GM18520 (cell line): ENCODE data around the gene SARS1.
"Not testable (repeated sequence)": the region's sequence is repeated elsewhere in the genome, so short reads cannot be mapped to it uniquely, and the experiment has no call there.

Experiments used
- ATAC-seq: cut with Tn5 transposase; IDR thresholded peaks from one replicate; pipeline ENCODE4 v1.9.1; 2021; ENCODE audit not compliant: unreplicated experiment

Gene SARS1

DNA sequence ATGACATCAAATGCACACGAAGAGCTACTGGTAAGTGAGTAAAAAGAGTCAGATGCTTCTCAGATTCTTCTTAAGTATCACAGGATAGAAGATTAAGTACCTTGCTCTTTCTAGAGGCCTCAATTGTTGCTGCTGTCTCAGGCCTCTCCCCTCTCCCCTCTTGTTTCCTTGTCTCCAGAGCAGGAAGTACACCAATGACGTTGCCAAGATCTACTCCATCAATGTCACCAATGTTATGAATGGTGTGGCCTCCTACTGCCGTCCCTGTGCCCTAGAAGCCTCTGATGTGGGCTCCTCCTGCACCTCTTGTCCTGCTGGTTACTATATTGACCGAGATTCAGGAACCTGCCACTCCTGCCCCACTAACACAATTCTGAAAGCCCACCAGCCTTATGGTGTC is 21.3 kb upstream of the SARS1 start:
- ATAC-seq, result no peak

DNA sequence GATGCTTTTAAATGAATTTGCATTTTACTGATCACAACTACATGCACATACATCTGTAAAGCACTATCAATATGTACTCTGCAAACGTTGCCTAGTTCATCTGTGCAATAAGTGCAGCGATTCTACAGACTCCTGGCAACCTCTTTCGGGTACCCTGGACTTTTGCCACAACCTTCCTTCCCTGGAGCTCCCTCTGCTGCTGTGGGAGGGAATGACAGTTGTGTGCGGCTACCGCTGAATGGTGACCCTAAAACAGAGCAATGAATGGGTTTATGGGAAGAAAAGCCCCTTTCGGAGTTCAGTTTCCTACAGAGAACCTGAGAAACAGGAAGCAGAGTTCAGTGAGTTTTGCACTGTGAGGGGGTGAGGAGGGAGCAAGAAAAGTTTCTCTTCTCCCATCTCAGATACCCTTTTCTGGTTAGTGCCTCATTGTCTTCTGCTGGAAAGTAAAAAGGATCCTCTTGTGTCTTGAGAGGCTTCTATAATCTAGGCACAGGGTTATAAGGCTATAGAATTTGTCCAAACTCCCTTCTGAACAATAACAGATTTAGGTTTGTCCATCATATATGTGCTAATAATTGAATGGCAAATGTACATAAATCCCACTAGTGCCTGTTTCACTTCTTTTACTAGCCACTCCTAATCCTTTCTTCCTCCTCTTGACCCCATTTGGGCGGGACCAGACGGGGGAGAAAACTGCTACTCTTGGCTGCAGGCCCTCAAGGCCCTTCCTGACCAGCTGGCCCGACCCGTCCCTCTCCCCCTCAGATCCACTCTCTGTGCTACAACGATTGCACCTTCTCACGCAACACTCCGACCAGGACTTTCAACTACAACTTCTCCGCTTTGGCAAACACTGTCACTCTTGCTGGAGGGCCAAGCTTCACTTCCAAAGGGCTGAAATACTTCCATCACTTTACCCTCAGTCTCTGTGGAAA is 19.8 kb upstream of the SARS1 start:
- no peak for ATAC-seq

DNA sequence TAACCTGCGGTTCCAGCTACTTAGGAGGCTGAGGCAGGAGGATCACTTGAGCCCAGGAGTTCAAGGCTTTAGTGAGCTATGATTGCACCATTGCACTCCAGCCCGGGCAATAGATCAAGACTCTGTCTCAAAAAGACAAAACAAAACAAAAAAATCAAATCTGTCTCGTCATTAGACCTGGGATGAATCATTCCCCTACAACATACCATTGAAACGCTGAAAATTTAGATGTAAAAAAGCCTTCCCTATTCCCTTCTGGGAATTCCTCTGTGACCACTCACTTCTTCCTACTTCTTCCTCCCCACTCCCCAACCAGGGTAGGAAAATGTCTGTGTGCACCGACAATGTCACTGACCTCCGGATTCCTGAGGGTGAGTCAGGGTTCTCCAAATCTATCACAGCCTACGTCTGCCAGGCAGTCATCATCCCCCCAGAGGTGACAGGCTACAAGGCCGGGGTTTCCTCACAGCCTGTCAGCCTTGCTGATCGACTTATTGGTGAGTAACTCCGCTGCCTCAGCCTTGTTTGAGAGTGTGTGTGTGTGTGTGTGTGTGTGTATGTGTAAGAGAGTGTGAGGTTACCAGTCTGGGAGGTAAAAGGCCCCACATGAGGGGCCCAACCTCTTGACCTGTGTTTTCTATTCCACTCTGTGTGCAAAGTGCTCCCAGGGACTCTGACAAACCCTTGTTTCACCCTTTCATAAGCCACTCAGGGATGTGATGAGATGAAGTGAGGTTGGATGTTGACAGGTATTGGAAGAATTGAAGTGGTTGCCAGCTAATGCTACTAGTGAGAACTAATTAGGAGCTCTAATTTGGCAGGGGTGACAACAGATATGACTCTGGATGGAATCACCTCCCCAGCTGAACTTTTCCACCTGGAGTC is 16.3 kb upstream of the SARS1 start:
- no peak for ATAC-seq

DNA sequence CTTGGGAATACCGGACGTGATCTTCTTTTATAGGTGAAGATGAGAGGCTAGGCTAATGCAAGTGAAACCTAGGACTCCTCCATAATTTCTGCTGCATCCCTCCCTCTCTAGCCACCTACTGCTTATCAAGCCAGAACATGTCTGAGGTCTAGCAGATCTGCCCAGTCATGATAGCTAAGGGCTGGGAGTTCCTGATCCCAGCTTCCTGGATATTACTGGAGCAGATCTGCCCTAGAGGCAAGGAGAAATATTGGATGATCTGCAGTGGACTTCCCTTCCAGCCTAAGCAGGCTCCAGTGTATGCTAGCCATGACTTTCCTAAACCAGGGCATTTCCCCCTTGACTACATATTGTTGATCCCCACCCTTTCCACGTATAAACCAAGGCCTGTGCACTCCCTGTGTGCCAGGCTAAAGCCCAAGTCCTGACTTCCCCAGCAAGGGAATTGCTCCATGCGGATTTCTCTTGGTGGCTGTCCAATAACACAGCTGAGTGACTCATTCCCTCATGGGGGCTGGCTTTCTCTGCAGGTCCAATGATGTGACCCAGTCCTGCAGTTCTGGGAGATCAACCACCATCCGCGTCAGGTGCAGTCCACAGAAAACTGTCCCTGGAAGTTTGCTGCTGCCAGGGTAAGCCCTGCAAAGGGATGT is 15.5 kb upstream of the SARS1 start:
- no peak for ATAC-seq

DNA sequence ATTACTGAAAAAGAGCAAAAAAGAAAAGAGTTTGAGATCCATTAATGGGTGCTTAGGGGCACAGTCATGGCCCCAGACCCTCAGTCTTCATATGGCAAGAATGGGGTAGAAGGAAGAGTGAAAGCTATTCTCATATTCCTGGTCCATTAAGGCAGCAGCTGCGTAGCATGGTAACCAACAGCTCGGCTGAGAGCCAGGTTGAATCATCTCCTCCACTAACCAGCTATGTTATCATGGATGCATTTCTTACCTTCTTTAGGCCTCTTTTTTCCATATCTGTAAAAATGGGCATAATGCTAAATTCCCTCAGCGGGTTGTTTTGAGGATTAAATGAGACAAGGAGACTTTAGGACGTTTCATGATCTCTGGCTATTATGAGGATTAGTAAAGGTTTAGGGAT is 15.0 kb upstream of the SARS1 start:
- ATAC-seq, result no peak

DNA sequence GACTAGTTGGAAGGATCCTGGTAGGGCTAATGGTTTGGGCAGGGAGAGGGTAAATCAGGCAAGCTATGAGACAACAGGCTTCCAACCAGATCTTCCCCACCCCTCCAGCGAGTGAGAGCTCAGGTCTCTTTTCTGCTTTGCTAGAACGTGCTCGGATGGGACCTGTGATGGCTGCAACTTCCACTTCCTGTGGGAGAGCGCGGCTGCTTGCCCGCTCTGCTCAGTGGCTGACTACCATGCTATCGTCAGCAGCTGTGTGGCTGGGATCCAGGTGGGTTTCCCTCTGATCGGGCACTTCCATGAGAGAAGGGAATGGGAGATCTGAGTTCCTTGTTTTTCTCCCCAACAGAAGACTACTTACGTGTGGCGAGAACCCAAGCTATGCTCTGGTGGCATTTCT is 14.0 kb upstream of the SARS1 start:
- ATAC-seq, result no peak

DNA sequence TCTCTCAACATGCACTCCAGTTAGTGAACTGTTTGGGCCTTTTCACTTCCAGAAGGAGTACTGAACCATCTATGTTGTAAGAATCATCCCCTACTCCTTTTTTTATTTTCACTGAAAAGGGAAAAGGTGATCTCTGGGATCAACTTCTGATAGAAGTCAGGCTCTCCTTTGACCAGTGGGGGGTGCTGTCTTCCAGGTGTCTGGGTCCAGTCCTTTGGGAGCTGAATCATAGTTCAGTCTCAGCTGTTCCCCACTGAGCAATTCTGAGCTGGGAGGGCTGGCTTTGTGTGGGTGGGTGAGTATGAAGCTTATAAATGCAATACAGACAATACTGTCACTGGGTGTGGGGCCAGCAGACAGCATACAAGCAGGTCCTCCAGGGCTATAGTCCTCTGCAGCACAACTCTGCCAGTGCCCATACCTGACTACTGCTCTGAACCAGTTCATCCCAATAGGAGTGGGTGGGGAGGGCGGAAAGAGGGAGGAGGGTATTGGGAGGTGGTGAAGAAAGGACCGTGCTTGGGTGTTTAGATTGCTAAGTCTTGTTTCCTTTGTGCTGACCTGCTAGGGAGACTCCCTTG is 12.5 kb upstream of the SARS1 start:
- no peak for ATAC-seq

DNA sequence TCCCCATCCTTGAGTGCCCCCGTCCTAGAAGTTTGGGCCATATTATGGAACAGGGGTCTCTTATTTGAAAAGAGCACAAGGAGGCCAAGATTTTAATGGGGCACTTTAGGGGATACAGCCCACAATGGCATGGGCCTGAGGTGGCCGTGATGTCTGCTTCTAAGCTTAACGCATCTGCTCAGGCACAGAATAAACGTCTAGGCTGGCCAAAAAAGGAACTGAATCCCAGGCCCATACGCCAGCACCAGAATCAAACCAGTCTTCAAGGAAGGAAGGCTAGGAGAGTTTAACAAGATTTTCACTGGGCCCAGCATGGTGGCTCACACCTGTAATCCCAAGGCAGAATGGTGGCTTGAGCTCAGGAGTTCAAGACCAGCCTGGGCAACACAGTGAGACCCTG is 9.2 kb upstream of the SARS1 start:
- ATAC-seq, result no peak

DNA sequence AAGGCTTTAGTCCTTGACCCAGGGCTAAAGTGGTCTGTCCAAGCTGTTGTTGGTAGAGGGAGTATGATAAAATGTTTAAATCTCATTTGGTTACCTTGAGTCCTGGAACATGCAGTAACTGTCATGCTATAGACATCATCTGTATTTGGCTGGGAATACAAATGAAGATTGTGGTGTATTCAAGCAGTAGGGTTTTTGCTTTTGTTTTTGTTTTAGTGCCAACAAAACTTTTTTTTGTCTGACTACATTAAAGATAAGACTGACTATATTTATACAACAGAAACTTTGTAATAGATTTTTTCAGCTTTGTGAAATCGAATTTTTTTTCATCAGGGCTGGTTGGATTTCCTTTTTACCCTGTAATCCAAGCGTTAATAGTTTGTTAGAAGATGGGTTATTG is 7.4 kb upstream of the SARS1 start:
- no peak for ATAC-seq

DNA sequence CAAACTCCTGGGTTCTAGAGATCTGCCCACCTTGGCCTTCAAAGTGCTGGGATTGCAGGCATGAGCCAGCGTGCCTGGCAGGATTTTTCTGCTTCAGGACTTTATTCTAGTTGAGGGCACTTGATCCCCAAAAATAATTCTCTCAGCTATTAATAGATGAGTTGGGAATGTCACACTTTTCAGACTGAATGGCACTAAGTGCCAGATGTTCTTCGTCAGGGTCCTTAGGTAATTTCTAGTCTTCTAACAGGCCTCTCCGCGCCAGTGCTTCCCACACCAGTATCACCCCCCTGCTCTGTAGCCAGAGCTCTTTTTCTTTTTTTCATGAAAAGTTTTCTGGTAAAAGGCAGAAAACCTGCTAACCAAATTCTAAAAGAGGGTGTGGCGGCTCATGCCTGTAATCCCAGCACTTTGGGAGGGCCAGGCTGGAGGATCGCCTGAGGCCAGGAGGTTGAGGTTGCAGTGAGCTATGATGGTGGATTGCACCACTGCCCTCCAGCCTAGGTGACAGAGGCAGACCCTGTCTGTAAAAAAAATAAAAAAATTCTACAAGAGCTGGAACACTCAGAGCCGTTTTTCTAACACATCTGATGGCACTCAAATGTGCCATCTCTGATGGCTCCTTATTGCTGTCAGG is 6.1 kb upstream of the SARS1 start:
- no peak for ATAC-seq

DNA sequence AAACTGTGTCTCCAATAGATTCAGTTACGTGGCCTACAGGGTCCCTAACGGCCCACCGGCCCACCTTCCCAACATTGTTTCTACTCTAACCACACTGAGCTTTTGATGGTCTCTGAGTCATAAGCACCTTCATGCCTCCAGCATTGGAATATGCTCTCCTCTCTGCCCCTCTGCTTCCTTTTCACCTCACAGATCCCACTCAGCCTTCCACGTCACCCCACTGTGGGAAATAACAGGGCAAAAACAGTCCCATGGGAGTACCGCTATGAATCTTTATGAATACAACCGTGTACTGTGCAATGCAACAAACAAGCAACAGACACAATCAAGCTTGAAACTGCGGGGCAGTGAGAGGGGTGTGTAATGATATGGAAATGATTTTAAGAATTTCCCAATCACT is 5.3 kb upstream of the SARS1 start:
- no peak for ATAC-seq

DNA sequence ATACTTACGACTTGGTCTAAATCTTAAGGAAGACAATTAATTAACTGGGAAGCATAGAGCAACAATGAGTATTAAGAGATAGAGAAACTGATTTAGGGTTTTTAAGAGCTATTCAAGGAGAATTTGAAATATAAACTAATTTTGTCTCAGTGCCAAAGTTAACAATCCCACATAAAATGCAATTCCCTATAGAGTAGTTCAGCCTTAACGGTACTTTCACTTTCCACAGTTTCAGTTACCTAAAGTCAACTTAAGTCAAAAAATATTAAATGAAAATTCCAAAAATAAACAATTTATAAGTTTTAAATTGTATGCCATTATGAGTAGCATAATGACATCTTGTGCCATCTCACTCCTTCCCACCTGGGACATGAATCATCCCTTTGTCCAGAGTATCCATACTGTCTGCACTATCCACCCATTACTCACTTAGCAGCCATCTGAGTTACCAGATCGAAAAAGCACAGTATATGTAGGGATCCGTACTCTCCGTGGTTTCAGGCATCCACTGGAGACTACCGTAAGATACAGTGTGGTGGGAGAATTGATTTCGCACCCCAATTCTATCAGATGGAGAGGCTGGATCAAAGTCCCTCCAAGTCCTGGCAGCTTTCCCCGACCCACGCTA is 4.8 kb upstream of the SARS1 start:
- no peak for ATAC-seq

DNA sequence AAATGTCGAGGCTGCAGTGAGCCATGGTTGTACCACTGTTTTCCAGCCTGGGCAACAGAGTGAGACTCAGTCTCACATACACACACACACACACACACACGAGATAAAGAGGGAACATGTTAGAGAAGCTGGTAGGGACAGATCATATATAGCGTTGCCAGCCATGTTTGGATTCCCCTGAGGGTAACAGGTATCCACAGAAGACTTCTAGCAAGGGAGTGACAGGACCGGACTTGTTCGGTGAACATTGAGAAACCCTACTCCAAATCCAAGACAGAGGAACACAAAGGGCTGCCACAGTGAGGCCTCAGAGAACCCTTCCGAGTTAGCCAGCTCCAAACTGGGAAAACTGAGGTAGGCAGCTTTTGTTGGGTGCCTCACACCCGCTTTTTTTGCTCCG is 3.7 kb upstream of the SARS1 start:
- ATAC-seq, result no peak

DNA sequence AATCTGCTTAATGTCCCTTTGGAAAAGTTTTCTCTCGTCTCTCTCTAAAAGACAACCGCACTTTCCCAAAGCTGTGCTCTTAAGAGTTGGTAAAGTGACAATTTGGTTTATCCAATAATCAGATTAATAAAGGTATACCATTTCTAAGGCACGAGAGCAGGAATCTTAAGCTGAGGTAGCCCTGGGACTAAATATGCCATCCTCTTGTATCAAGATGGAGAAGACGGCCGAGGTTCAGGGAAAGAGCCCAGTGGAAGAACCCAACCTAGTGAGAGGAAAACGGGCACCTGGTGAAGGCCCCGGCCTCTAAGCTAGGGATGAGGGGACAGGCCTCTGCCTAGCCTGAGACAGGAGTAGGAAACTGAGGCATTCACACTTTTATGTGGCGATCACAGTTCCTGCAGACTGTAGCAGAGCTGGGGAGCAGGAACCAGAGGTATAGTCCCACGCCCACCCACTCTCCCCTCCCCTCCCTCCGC is 334 bp upstream of the SARS1 start:
- no peak for ATAC-seq

DNA sequence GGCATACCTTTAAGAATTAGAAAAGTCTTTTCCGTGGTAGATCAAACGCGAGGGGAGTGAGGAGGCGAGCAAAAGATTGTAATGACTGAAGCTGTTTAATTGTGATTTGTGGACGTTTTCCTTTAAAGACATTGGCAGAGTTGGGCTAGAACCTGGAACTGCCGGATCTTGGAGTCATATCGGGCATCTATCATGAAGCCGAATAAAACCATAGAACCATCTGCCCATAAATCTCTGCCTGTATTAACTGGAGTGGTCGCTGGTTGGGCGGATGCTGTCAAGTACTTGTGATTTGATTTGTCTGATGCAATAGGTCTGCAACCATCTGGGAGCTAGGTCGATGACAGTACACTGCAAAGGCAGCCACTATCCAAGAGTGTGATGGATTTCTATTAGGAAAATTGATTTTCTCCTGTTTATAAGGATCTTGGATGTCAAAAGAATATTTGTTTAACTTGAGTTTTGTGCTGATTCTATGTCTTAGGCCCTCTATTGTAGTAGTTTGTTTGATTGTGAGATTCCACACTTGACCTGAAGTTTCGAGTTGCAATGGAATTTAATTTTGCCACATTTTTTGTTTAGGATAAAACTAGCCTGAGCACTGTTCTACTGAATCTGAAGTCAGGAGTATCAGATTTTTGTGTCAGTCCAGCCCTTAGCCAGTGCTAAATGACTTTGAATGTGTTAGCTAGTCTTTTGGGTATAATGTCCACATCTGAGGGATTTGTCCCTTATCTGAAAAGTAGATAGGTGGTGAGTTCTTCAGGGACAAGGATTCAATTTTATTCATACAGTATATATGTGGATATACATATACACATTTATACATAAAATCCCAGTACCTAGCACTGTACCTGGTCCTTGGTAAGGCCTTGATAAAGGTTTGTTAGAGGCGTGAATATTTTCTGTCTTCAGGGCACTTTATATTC is 1.2 kb downstream of the SARS1 start:
- ATAC-seq, result no peak

DNA sequence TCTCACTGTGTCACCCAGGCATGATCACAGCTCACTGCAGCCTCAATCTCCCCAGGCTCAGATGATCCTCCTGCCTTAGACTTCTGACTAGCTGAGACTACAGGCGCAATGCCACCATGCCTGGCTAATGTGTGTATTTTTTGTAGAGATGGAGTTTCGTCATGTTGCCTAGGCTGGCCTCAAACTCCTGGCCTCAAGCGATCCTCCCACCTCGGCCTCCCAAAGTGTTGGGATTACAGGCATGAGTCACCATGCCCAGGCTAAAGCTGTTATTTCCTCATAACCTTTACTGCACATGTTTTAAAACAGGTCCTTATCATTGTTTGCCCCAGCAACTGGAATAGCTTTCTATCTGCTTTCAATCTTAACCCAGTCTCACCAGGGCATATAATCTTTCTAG is 2.9 kb downstream of the SARS1 start:
- ATAC-seq, result no peak

DNA sequence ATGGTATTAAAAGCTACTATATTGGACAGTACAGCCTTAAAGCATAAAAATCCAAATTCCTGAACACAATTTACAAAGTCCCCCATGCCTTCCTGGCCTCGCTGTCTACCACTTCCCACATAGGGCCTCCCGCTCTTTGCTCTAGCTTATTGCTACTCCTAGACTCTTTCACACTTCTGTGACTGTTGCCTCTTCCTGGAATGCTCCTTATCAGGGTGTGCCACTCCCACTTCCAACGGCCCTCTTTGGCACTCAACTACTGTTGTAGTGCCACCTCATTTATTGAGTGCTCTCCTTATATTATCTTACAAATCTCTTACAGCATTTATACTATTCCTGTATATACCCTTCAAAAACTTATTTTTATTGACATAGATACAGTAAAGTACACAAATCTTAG is 4.8 kb downstream of the SARS1 start:
- ATAC-seq, result no peak

DNA sequence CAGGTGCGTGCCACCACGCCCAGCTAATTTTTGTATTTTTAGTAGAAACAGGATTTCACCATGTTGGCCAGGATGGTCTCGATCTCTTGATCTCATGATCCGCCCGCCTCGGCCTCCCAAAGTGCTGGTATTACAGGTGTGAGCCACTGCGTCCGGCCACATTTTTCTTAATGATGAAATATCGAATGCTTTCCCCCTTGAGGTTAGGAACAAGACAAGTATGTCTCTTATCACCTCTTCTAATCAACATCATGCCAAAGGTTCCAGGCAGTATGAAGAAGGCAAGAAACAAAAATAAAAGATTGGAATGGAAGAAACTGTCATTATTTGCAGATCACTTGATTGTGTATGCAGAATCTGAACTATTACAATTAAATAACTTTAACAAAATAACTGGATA is 7.5 kb downstream of the SARS1 start:
- not testable (repeated sequence) for ATAC-seq

DNA sequence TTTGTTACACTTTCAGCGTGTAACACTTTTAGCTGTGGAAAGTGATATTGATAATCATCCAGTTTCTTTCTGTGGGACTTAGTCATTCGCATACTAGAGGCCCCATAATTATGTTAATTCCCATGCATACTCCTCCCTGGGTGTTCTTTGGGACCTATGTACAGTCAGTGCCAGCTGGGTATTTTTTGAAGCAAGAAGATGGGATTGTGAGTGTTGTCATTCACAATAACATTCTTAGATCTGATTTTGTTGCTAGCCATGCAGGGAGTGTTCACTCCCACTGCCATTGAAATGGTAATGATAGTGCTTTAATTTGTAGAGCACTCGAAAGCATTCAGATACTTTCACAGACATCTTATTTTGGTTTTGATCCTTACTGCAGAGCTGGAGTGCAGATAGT is 11.6 kb downstream of the SARS1 start:
- ATAC-seq, result no peak
